Spleen (tissue), 11 donors: ENCODE measurements around the gene NOP14. TPM values are rescaled to one million over a fixed set of nuclear protein-coding genes. Genes with fewer than 3 reads are reported as not detected.

Experiments used
- DNase-seq: peaks from one replicate; pipeline ENCODE4 v3.0.0-alpha.2; 2020
- H3K27ac ChIP-seq, 8 donors: fragments of 200-600 bp; sonication (generic) in 7 of 8; 1 replicate in 4 of 8; 2 replicates in 4 of 8; pipeline versions ENCODE4 v1.5.0 to v1.8.0; 2016 to 2021; ENCODE audit warnings: inconsistent platforms in 4 of 8, mild to moderate bottlenecking in 4 of 8, moderate library complexity in 1 of 8
- H3K27me3 ChIP-seq, 7 donors: fragments of 200-600 bp; sonication (generic) in 6 of 7; replicated peaks in 1 of 7; 1 replicate in 4 of 7; 2 replicates in 3 of 7; pipeline versions ENCODE4 v1.5.0 to v1.8.0; 2016 to 2021; ENCODE audit warnings: inconsistent platforms in 3 of 7, mild to moderate bottlenecking in 1 of 7
- H3K36me3 ChIP-seq, 6 donors: fragments of 200-600 bp; sonication (generic) in 5 of 6; 1 replicate in 4 of 6; 2 replicates in 2 of 6; pipeline versions ENCODE4 v1.5.0 to v1.8.0; 2016 to 2021; ENCODE audit warnings: inconsistent platforms in 2 of 6
- H3K4me1 ChIP-seq, 6 donors: fragments of 200-600 bp; sonication (generic) in 5 of 6; 1 replicate in 3 of 6; 2 replicates in 3 of 6; pipeline versions ENCODE4 v1.5.0 to v1.8.0; 2016 to 2021; ENCODE audit warnings: inconsistent platforms in 3 of 6
- H3K4me3 ChIP-seq, 8 donors: fragments of 200-600 bp; sonication (generic) in 7 of 8; 1 replicate in 4 of 8; 2 replicates in 4 of 8; pipeline versions ENCODE4 v1.5.0 to v1.8.0; 2016 to 2021; ENCODE audit warnings: inconsistent platforms in 4 of 8, mild to moderate bottlenecking in 4 of 8, moderate library complexity in 2 of 8
- H3K9me3 ChIP-seq, 8 donors: fragments of 200-600 bp; sonication (generic) in 7 of 8; 1 replicate in 4 of 8; 2 replicates in 4 of 8; pipeline versions ENCODE4 v1.5.0 to v1.8.0; 2016 to 2021; ENCODE audit warnings: inconsistent platforms in 4 of 8
- CTCF ChIP-seq, 11 experiments: fragments of 200-600 bp in 7 of 11; fragments of 450-650 bp in 4 of 11; sonication (generic) in 4 of 11; IDR thresholded peaks in 8 of 11; conservative IDR thresholded peaks in 3 of 11; 1 replicate in 7 of 11; 2 replicates in 4 of 11; pipeline versions ENCODE4 v1.4.0 to v1.8.0; 2016 to 2021; ENCODE audit warnings: antibody characterized with exemption in 11 of 11, inconsistent platforms in 4 of 11, mild to moderate bottlenecking in 1 of 11
- POLR2A ChIP-seq, 3 donors: fragments of 450-650 bp; IDR thresholded peaks; one replicate each; pipeline ENCODE4 v1.5.1; 2017; ENCODE audit warnings: antibody characterized with exemption in 3 of 3, mild to moderate bottlenecking in 1 of 3
- POLR2AphosphoS5 ChIP-seq, 3 donors: sonication (generic); formaldehyde crosslinking; IDR thresholded peaks; one replicate each; pipeline ENCODE4 v1.5.1; 2017; ENCODE audit warnings: antibody characterized with exemption in 3 of 3
- WGBS, 5 donors: extraction: QIAGEN DNeasy Blood & Tissue Kit in 3 of 5; methylation state at CpG; one replicate each; pipeline versions ENCODE4 v1.1.5 to v1.1.7; 2013 to 2018; 5-methylcytosine and 5-hydroxymethylcytosine counted together
- intact Hi-C: fragments of 100-400 bp; cut with DNase I; formaldehyde crosslinking; loops from one replicate; pipeline ENCODE4 v1.15.0; 2023; ENCODE audit warnings: low total_unique reads
- polyA plus RNA-seq, 3 donors: library from polyadenylated mRNA; stranded (reverse); fragments of 200-250 nt; gene quantifications; one replicate each; pipeline ENCODE4 v1.2.1, GENCODE V29; 2013
- total RNA-seq, 7 donors: library from RNA; depleted of rRNA in 3 of 7; stranded (reverse); fragments of >200 nt in 3 of 7; fragmentation: NEBNext Ultra II Directional in 4 of 7; extraction: Animal tissue kit (Norgen Biotek cat#: 25700) in 4 of 7; gene quantifications; one replicate each; pipeline versions ENCODE4 v1.1.0 to v1.2.1, GENCODE V29; 2016 to 2021
- donor health status: healthy with polysubstance abuse.
- donor health status: DM: no; HTN: no; CAD: no; lungs with moderate emphysema.
- donor health status: DM: no; HTN: no; CAD: no.
- donor health status: Bipolar disorder and iron deficiency.
- donor health status: healthy.
- donor health status: DM: no; HTN: no; CAD: no.
- donor health status: DM: yes; HTN: yes; CAD: no.

The NOP14 gene
- total and polyA plus RNA-seq, 10 donors = 10.2 to 30.5 (median 22.1) TPM

DNA sequence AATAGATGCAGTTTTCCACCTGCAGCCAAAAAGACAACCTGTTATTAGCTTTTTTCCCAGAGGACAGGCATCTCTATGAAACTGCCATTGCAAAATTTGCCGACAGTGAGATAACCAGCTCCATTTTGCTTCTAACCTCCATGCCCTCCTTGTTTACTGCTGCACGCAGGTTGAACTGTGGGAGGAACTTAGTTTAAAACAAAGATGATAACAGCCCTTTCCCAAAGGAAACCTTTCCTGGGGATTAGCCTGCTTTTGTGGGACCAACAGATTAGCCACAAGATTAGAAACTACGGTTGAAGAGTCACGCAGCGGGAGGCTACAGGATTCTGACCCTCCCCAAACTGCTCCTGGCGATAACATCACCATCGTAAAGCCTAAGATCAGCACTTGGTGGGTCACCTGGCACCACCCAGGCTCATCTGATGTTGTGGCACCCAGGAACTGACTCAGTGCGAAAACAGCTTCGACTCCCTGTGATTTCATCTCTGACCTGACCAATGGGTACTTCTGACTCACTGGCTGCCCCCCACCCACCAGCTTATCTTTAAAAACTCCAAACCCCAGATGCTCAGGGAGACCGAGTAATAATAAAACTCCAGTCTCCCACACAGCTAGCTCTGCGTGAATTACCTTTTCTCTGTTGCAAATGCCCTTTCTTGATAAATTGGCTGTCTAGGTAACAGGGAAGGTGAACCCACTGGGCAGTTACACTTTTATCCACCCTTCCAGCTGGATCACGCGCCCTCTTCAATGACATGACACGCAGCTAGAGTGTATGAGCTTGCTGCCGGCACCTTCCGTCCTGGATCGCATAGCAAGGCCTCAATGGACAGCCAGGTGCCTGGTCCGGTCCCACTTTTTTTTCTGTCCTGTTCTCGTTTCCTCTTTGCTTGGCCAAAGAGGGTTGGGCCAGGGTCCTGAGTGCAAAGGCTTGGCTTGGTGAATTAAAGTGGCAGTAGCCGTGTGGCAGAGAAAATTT, 27.2 kb downstream of the NOP14 start:
- peaks cover 36 to 68% (median 58%) of the 10 kb centered on the region in 6 donors for H3K4me1 ChIP-seq
- TF ChIP-seq POLR2AphosphoS5 (IDR thresholded peaks at IDR 0.05) (no peak), CTCF (IDR thresholded peaks at IDR 0.05 in 8 of 11, conservative IDR thresholded peaks at IDR 0.05 in 3 of 11) (no peak), POLR2A (IDR thresholded peaks at IDR 0.05) (no peak)
- intact Hi-C loops = loop anchor here (10.0 kb wide), 1 partner anchor 181 kb away; the partner anchor contains the start of gene TNIP2
- DNase-seq = peak; percentile 69
- peak overlapping the region in 7 of 8 donors; percentile 90 to 99 (median 94) for H3K27ac ChIP-seq
- H3K4me3 ChIP-seq = peak overlapping the region in 7 of 8 donors; percentile 71 to 97 (median 89)
- 68 to 80% (median 78%) methylated on average over 20 of the region's 20 CpGs for WGBS, 5 donors
- H3K9me3 ChIP-seq = no peaks in the 10 kb centered on the region
- H3K27me3 ChIP-seq = no peaks in the 10 kb centered on the region
- H3K36me3 ChIP-seq = peaks cover 0 to 51% (median 43%) of the 10 kb centered on the region in 6 donors

- intact Hi-C loops = loop anchor here (10.0 kb wide), 1 partner anchor 180 kb away; the partner anchor contains the start of gene TNIP2
- Histone ChIP-seq H3K9me3 (no peaks in the 10 kb centered on the region), H3K4me1 (peaks cover 40 to 78% (median 64%) of the 10 kb centered on the region in 6 donors), H3K36me3 (peaks cover 0 to 51% (median 43%) of the 10 kb centered on the region in 6 donors), H3K27me3 (no peaks in the 10 kb centered on the region), H3K4me3 (peak overlapping the region; percentile 71 to 97 (median 88)), H3K27ac (peak overlapping the region; percentile 90 to 99 (median 94))
- 0 to 3% (median 1%) methylated on average over 8 to 70 of the region's 70 CpGs for WGBS, 5 donors
- peak in 9 of 11 experiments; percentile 18 to 59 (median 43) for TF ChIP-seq CTCF (IDR thresholded peaks at IDR 0.05 in 8 of 11, conservative IDR thresholded peaks at IDR 0.05 in 3 of 11)
- peak in 2 of 3 donors; percentile 70 to 80 for TF ChIP-seq POLR2A (IDR thresholded peaks at IDR 0.05)
- TF ChIP-seq POLR2AphosphoS5 (IDR thresholded peaks at IDR 0.05) = peak; percentile 98 to 99 (median 99)
- peak; percentile 98 for DNase-seq
These were observed 28.1 kb downstream of the NOP14 start for GRCh38 chr4:2934813-2935761.

- H3K4me1 ChIP-seq = peaks cover 40 to 85% (median 64%) of the 10 kb centered on the region in 6 donors
- intact Hi-C loops = loop anchor here (10.0 kb wide), 1 partner anchor 179 kb away; the partner anchor contains the start of gene TNIP2
These were observed 29.0 kb downstream of the NOP14 start for GRCh38 chr4:2934077-2934812.

More at GRCh38 chr4:2934077-2934812, 29.0 kb downstream of the NOP14 start:
- no peaks in the 10 kb centered on the region for H3K9me3 ChIP-seq
- 0 to 2% (median 0%) methylated on average over 7 to 75 of the region's 93 CpGs for WGBS, 5 donors
- peak; percentile 8 to 77 (median 31) for TF ChIP-seq POLR2AphosphoS5 (IDR thresholded peaks at IDR 0.05)
- no peak for TF ChIP-seq CTCF (IDR thresholded peaks at IDR 0.05 in 8 of 11, conservative IDR thresholded peaks at IDR 0.05 in 3 of 11)
- H3K27ac ChIP-seq = peak overlapping the region; percentile 90 to 99 (median 94)
- no peaks in the 10 kb centered on the region for H3K27me3 ChIP-seq
- peaks cover 0 to 51% (median 42%) of the 10 kb centered on the region in 6 donors for H3K36me3 ChIP-seq
- H3K4me3 ChIP-seq = peak overlapping the region; percentile 71 to 97 (median 88)
- peak; percentile 92 for DNase-seq
